ENCODE data around the gene PLXNA4. TPM values are rescaled to one million over a fixed set of nuclear protein-coding genes. Genes with fewer than 3 reads are reported as not detected.

The PLXNA4 gene
- total and polyA plus RNA-seq, 9 of the 15 experiments (the other 6 are each of a cell fraction or from before 2014, with no cell fraction given) = under 0.01 to 0.09 TPM; not detected in 7

DNA sequence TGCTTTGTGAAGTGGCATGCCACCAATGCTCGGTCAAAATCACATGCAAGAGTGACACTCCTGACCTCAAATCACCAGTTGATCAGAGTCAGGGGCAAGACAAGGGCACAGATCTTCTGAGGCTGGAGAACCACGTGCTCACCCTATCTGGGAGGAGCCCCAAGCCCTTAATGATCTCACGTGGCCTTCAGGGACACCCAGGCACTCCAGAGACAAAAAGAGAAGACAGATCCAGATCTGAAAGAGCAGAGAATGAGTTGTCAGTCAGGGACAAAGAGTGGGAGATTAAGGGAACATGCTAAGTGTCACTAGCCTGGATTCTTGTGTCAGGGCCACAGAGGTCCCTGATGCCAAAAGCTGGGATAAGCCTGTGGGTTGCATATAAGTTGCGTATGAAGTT is 134.3 kb downstream of the PLXNA4 start:
- no peaks in the 10 kb centered on the region for H3K36me3 ChIP-seq (ENCODE audit: control insufficient read depth, insufficient read depth, low read length)
- ChIA-PET CTCF (ENCODE audit: low intra/inter-chr PET ratio) (no interaction called here), POLR2A (no interaction called here)
- intact Hi-C loops (cut with micrococcal nuclease) (no loop called here), in situ Hi-C loops (cut with MboI) (no loop called here)
- peaks cover 4% of the 10 kb centered on the region; the same call in 1 of the 2 replicates for H4K20me1 ChIP-seq (replicated peaks; ENCODE audit: control insufficient read depth, insufficient read depth, low read length)
- DNase-seq (ENCODE audit: extremely low read depth in 1 of 4, low spot score in 3 of 4) (no peak), FAIRE-seq (no peak), ATAC-seq (no peak)
- no peak overlapping the region for H3K9ac ChIP-seq (ENCODE audit: insufficient read depth in 1 of 2, low read depth in 2 of 2, low read length in 2 of 2)
- no peak overlapping the region for H2AFZ ChIP-seq (ENCODE audit: low read depth, low read length)
- no peak overlapping the region for H3K27ac ChIP-seq (ENCODE audit: extremely low read depth, low read depth, low read length)
- no peaks in the 10 kb centered on the region for H3K9me1 ChIP-seq (ENCODE audit: control insufficient read depth, insufficient read depth, low read length)
- H3K9me3 ChIP-seq (replicated peaks; ENCODE audit: control insufficient read depth, insufficient read depth, low read depth, low read length) = no peaks in the 10 kb centered on the region
- no peaks in the 10 kb centered on the region for H3K4me1 ChIP-seq (replicated peaks in 1 of 2; ENCODE audit: control insufficient read depth in 2 of 2, insufficient read depth in 2 of 2, low read length in 2 of 2)
- no peaks in the 10 kb centered on the region for H3K79me2 ChIP-seq (ENCODE audit: control insufficient read depth, insufficient read depth, low read length)
- H3K4me2 ChIP-seq (ENCODE audit: insufficient read depth, low read length) = no peak overlapping the region
- no peak overlapping the region for H3K4me3 ChIP-seq
- BruUV-seq (replicated peaks) = no TSS peak
- WGBS (ENCODE audit: insufficient coverage, low coverage, missing lambda C conversion rate) = 0% methylated on average over 4 of the region's 4 CpGs
- H3K27me3 ChIP-seq (ENCODE audit: control insufficient read depth in 2 of 2, insufficient read depth in 2 of 2, low read length in 2 of 2) = peaks cover 20 to 33% of the 10 kb centered on the region in 2 experiments; a peak in 4 of 5 replicates
- TF ChIP-seq MBD1 (CRISPR knock-in tag; IDR thresholded peaks at IDR 0.05) (no peak), USF2 (CRISPR knock-in tag; IDR thresholded peaks at IDR 0.05) (0 out of 2 replicates have a peak, but pooled peaks have one; percentile 37)

- no peak overlapping the region for H3K4me3 ChIP-seq
- ATAC-seq (no peak; the same call in 2 of the 3 replicates), FAIRE-seq (no peak), DNase-seq (ENCODE audit: extremely low read depth in 1 of 4, low spot score in 3 of 4) (no peak)
- in situ Hi-C loops (cut with MboI) = no loop called here
- under 1% methylated on average over 5 of the region's 5 CpGs for WGBS (ENCODE audit: insufficient coverage, low coverage, missing lambda C conversion rate)
- BruUV-seq (replicated peaks) = no TSS peak
- H3K36me3 ChIP-seq (ENCODE audit: control insufficient read depth, insufficient read depth, low read length) = no peaks in the 10 kb centered on the region
- H3K4me2 ChIP-seq (ENCODE audit: insufficient read depth, low read length) = no peak overlapping the region
- intact Hi-C loops (cut with micrococcal nuclease) = no loop called here
- H3K9me3 ChIP-seq (replicated peaks; ENCODE audit: control insufficient read depth, insufficient read depth, low read depth, low read length) = no peaks in the 10 kb centered on the region
- H3K9ac ChIP-seq (ENCODE audit: insufficient read depth in 1 of 2, low read depth in 2 of 2, low read length in 2 of 2) = no peak overlapping the region
- H3K79me2 ChIP-seq (ENCODE audit: control insufficient read depth, insufficient read depth, low read length) = no peaks in the 10 kb centered on the region
- H4K20me1 ChIP-seq (replicated peaks; ENCODE audit: control insufficient read depth, insufficient read depth, low read length) = peaks cover 13% of the 10 kb centered on the region; the same call in 1 of the 2 replicates
- no peaks in the 10 kb centered on the region for H3K9me1 ChIP-seq (ENCODE audit: control insufficient read depth, insufficient read depth, low read length)
- no peak overlapping the region for H3K27ac ChIP-seq (ENCODE audit: extremely low read depth, low read depth, low read length)
- POLR2A ChIA-PET = interaction anchor here (0.6 kb wide), 1 partner anchor 21 kb away, joined by 3 read pairs; no protein-coding TSS in a partner anchor
- CTCF ChIA-PET (ENCODE audit: low intra/inter-chr PET ratio) = no interaction called here
- no peaks in the 10 kb centered on the region for H3K4me1 ChIP-seq (replicated peaks in 1 of 2; ENCODE audit: control insufficient read depth in 2 of 2, insufficient read depth in 2 of 2, low read length in 2 of 2)
- H2AFZ ChIP-seq (ENCODE audit: low read depth, low read length) = no peak overlapping the region
- peaks cover 27 to 45% of the 10 kb centered on the region in 2 experiments; a peak in 4 of 5 replicates for H3K27me3 ChIP-seq (ENCODE audit: control insufficient read depth in 2 of 2, insufficient read depth in 2 of 2, low read length in 2 of 2)
- TF ChIP-seq TRIM28 (IDR thresholded peaks at IDR 0.05) (no peak), MAFF (IDR thresholded peaks at IDR 0.05; ENCODE audit: low read length) (peak; percentile 36; the same call in 1 of the 2 replicates), ZNF316 (IDR thresholded peaks at IDR 0.05) (peak; percentile 44; the same call in 1 of the 2 replicates), HDAC8 (tag; IDR thresholded peaks at IDR 0.05) (no peak), SMARCA5 (IDR thresholded peaks at IDR 0.05) (no peak), C11orf30 (IDR thresholded peaks at IDR 0.05; ENCODE audit: low read depth) (peak; percentile 62), MAFK (IDR thresholded peaks at IDR 0.05; ENCODE audit: low read length) (peak; percentile 13; the same call in 1 of the 2 replicates), MAFG (tag; conservative IDR thresholded peaks at IDR 0.05) (peak; percentile 75), NFE2 (IDR thresholded peaks at IDR 0.05; ENCODE audit: low read depth) (peak; percentile 72), RUNX1 (IDR thresholded peaks at IDR 0.05; ENCODE audit: low read depth) (no peak)
- TF ChIP-seq, protein P1, sequence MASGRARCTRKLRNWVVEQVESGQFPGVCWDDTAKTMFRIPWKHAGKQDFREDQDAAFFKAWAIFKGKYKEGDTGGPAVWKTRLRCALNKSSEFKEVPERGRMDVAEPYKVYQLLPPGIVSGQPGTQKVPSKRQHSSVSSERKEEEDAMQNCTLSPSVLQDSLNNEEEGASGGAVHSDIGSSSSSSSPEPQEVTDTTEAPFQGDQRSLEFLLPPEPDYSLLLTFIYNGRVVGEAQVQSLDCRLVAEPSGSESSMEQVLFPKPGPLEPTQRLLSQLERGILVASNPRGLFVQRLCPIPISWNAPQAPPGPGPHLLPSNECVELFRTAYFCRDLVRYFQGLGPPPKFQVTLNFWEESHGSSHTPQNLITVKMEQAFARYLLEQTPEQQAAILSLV (tag; IDR thresholded peaks at IDR 0.05) = no peak
Observed at GRCh38 chr7:132440151-132440550, 136.1 kb downstream of the PLXNA4 start.
